ENCODE measurements around the gene MLH1. TPM values are rescaled to one million over a fixed set of nuclear protein-coding genes. Genes with fewer than 3 reads are reported as not detected.

Gene MLH1
- total RNA-seq, 1 experiment from 2014 or later: 79.7 TPM

DNA sequence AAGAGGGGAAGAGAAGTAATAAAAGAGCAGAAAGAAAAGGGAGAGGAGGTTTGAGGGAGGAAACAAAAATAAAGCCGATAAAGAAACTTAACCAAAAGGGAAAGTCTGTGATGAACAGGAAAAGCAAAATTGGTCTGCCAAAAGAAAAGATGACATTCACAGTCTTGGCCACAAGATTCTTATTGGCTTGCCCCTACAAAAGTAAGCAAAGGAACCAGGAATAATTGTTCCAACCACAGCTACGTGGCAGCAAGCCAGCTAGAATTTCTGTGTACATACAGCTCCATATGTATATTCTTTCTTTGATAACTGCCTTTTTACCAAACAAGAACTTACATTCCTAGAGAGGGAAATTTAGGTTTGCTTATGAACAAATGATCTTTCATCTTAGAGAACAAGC, 79.6 kb downstream of the MLH1 start:
- Histone ChIP-seq H3K27me3 (ENCODE audit: low read length) (no peaks in the 10 kb centered on the region), H3K27ac (ENCODE audit: low read length) (peak overlapping the region; percentile 3; the same call in 1 of the 2 replicates), H3K9ac (ENCODE audit: low read length) (no peak overlapping the region), H3K9me3 (ENCODE audit: low read length) (no peaks in the 10 kb centered on the region), H3K79me2 (ENCODE audit: low read length) (no peaks in the 10 kb centered on the region), H3K36me3 (ENCODE audit: low read depth, low read length) (peaks cover 8% of the 10 kb centered on the region; the same call in 1 of the 2 replicates), H2AFZ (ENCODE audit: low read length) (no peak overlapping the region), H3K9me2 (replicated peaks; ENCODE audit: low read length) (no peaks in the 10 kb centered on the region), H3K4me2 (ENCODE audit: low read length) (peak overlapping the region; percentile 49), H3K4me3 (ENCODE audit: low read length) (no peak overlapping the region), H3K4me1 (ENCODE audit: insufficient read depth, low read length) (peaks cover 7% of the 10 kb centered on the region; the same call in 1 of the 2 replicates), H4K20me1 (ENCODE audit: low read length) (no peaks in the 10 kb centered on the region), H3F3A (ENCODE audit: low read length, unreplicated experiment) (peaks cover 4% of the 10 kb centered on the region)
- ChIA-PET POLR2A (ENCODE audit: unreplicated experiment) (no interaction called here), CTCF (no interaction called here)
- TF ChIP-seq EZH2phosphoT487 (IDR thresholded peaks at IDR 0.05; ENCODE audit: borderline replicate concordance, low read length): no peak
- TF ChIP-seq EZH2 (IDR thresholded peaks at IDR 0.05; ENCODE audit: low read length, unreplicated experiment): no peak
- TF ChIP-seq, protein P1, sequence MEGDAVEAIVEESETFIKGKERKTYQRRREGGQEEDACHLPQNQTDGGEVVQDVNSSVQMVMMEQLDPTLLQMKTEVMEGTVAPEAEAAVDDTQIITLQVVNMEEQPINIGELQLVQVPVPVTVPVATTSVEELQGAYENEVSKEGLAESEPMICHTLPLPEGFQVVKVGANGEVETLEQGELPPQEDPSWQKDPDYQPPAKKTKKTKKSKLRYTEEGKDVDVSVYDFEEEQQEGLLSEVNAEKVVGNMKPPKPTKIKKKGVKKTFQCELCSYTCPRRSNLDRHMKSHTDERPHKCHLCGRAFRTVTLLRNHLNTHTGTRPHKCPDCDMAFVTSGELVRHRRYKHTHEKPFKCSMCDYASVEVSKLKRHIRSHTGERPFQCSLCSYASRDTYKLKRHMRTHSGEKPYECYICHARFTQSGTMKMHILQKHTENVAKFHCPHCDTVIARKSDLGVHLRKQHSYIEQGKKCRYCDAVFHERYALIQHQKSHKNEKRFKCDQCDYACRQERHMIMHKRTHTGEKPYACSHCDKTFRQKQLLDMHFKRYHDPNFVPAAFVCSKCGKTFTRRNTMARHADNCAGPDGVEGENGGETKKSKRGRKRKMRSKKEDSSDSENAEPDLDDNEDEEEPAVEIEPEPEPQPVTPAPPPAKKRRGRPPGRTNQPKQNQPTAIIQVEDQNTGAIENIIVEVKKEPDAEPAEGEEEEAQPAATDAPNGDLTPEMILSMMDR (conservative IDR thresholded peaks at IDR 0.05; ENCODE audit: low read depth, low read length): no peak
- peak; percentile 95 for ATAC-seq
- DNase-seq: peak; percentile 92
- no TSS peak for BruUV-seq (replicated peaks)
- intact Hi-C loops (cut with micrococcal nuclease): loop anchor here (5.0 kb wide), 1 partner anchor 139 kb away; no protein-coding TSS in a partner anchor

- ChIA-PET POLR2A (ENCODE audit: unreplicated experiment) (no interaction called here), CTCF (no interaction called here)
- H3K4me2 ChIP-seq (ENCODE audit: low read length): no peak overlapping the region
- DNase-seq (peak; percentile 32), ATAC-seq (peak; percentile 65)
- no peak for TF ChIP-seq EZH2phosphoT487 (IDR thresholded peaks at IDR 0.05; ENCODE audit: borderline replicate concordance, low read length)
- TF ChIP-seq EZH2 (IDR thresholded peaks at IDR 0.05; ENCODE audit: low read length, unreplicated experiment): no peak
- TF ChIP-seq, protein P1 (conservative IDR thresholded peaks at IDR 0.05; ENCODE audit: low read depth, low read length): no peak
- BruUV-seq (replicated peaks): no TSS peak
- H3K9me3 ChIP-seq (ENCODE audit: low read length): no peaks in the 10 kb centered on the region
- peaks cover 7% of the 10 kb centered on the region; the same call in 1 of the 2 replicates for H3K4me1 ChIP-seq (ENCODE audit: insufficient read depth, low read length)
- no peaks in the 10 kb centered on the region for H3K27me3 ChIP-seq (ENCODE audit: low read length)
- no peaks in the 10 kb centered on the region for H4K20me1 ChIP-seq (ENCODE audit: low read length)
- H3K79me2 ChIP-seq (ENCODE audit: low read length): no peaks in the 10 kb centered on the region
- intact Hi-C loops (cut with micrococcal nuclease): loop anchor here (5.0 kb wide), 1 partner anchor 138 kb away; no protein-coding TSS in a partner anchor
- peaks cover 8% of the 10 kb centered on the region; the same call in 1 of the 2 replicates for H3K36me3 ChIP-seq (ENCODE audit: low read depth, low read length)
- H3K27ac ChIP-seq (ENCODE audit: low read length): no peak overlapping the region
- H3F3A ChIP-seq (ENCODE audit: low read length, unreplicated experiment): peaks cover 4% of the 10 kb centered on the region
- no peaks in the 10 kb centered on the region for H3K9me2 ChIP-seq (replicated peaks; ENCODE audit: low read length)
- no peak overlapping the region for H3K4me3 ChIP-seq (ENCODE audit: low read length)
- H3K9ac ChIP-seq (ENCODE audit: low read length): no peak overlapping the region
- no peak overlapping the region for H2AFZ ChIP-seq (ENCODE audit: low read length)
Observed at GRCh38 chr3:37074178-37074577, 80.9 kb downstream of the MLH1 start.

- no peak overlapping the region for H3K9ac ChIP-seq (ENCODE audit: low read length)
- H3K79me2 ChIP-seq (ENCODE audit: low read length): no peaks in the 10 kb centered on the region
- no peaks in the 10 kb centered on the region for H3K9me2 ChIP-seq (replicated peaks; ENCODE audit: low read length)
- BruUV-seq (replicated peaks): no TSS peak
- TF ChIP-seq, protein P1 (conservative IDR thresholded peaks at IDR 0.05; ENCODE audit: low read depth, low read length): no peak
- TF ChIP-seq EZH2 (IDR thresholded peaks at IDR 0.05; ENCODE audit: low read length, unreplicated experiment): no peak
- TF ChIP-seq EZH2phosphoT487 (IDR thresholded peaks at IDR 0.05; ENCODE audit: borderline replicate concordance, low read length): no peak
- no peak overlapping the region for H3K4me3 ChIP-seq (ENCODE audit: low read length)
- DNase-seq (no peak), ATAC-seq (no peak)
- intact Hi-C loops (cut with micrococcal nuclease): no loop called here
- ChIA-PET POLR2A (ENCODE audit: unreplicated experiment) (no interaction called here), CTCF (no interaction called here)
- H3F3A ChIP-seq (ENCODE audit: low read length, unreplicated experiment): peaks cover 4% of the 10 kb centered on the region
- no peaks in the 10 kb centered on the region for H3K9me3 ChIP-seq (ENCODE audit: low read length)
- no peak overlapping the region for H3K27ac ChIP-seq (ENCODE audit: low read length)
- peaks cover 8% of the 10 kb centered on the region; the same call in 1 of the 2 replicates for H3K36me3 ChIP-seq (ENCODE audit: low read depth, low read length)
- H3K27me3 ChIP-seq (ENCODE audit: low read length): no peaks in the 10 kb centered on the region
- peaks cover 7% of the 10 kb centered on the region; the same call in 1 of the 2 replicates for H3K4me1 ChIP-seq (ENCODE audit: insufficient read depth, low read length)
- H4K20me1 ChIP-seq (ENCODE audit: low read length): no peaks in the 10 kb centered on the region
- no peak overlapping the region for H2AFZ ChIP-seq (ENCODE audit: low read length)
- no peak overlapping the region for H3K4me2 ChIP-seq (ENCODE audit: low read length)
Observed at GRCh38 chr3:37075955-37076354, 82.6 kb downstream of the MLH1 start.

Data from PC-3 (cell line).